OCI-M2 (cell line): Measurements from ENCODE around the gene COL4A2.

Experiments
- DNase-seq: peaks from one replicate; lab custom pipeline; 2025; ENCODE audit not compliant: unreplicated experiment; lab: John Stamatoyannopoulos, UW

The COL4A2 gene

GRCh38 chr13:110289661-110290060, 17.4 kb upstream of the COL4A2 start:
- no peak for DNase-seq

- DNase-seq = no peak
These were observed 16.9 kb upstream of the COL4A2 start for GRCh38 chr13:110290153-110290552.

- no peak for DNase-seq
These were observed 16.3 kb upstream of the COL4A2 start for GRCh38 chr13:110290826-110291225.

- DNase-seq = no peak
These were observed 15.8 kb upstream of the COL4A2 start for GRCh38 chr13:110291286-110291685.

GRCh38 chr13:110293037-110293436, 14.0 kb upstream of the COL4A2 start:
- no peak for DNase-seq

- no peak for DNase-seq
These were observed 13.4 kb upstream of the COL4A2 start for GRCh38 chr13:110293649-110294048.

GRCh38 chr13:110294146-110294545, 12.9 kb upstream of the COL4A2 start:
- no peak for DNase-seq

GRCh38 chr13:110294622-110295021, 12.5 kb upstream of the COL4A2 start:
- DNase-seq = no peak

GRCh38 chr13:110297011-110297410, 10.1 kb upstream of the COL4A2 start:
- DNase-seq = no peak

- DNase-seq = no peak
These were observed 9.1 kb upstream of the COL4A2 start for GRCh38 chr13:110297766-110298504.

- no peak for DNase-seq
These were observed 8.4 kb upstream of the COL4A2 start for GRCh38 chr13:110298505-110299282.

- DNase-seq = no peak
These were observed 7.7 kb upstream of the COL4A2 start for GRCh38 chr13:110299283-110299840.

GRCh38 chr13:110300090-110300815, 6.8 kb upstream of the COL4A2 start:
- DNase-seq = no peak

GRCh38 chr13:110301083-110301482, 6.0 kb upstream of the COL4A2 start:
- DNase-seq = no peak

GRCh38 chr13:110301606-110302553, 5.2 kb upstream of the COL4A2 start:
- no peak for DNase-seq

- DNase-seq = no peak
These were observed 4.1 kb upstream of the COL4A2 start for GRCh38 chr13:110302997-110303396.

GRCh38 chr13:110303644-110304043, 3.4 kb upstream of the COL4A2 start:
- DNase-seq = no peak

GRCh38 chr13:110304256-110304655, 2.8 kb upstream of the COL4A2 start:
- DNase-seq = no peak

GRCh38 chr13:110305001-110305400, 2.1 kb upstream of the COL4A2 start:
- no peak for DNase-seq

GRCh38 chr13:110305544-110305943, 1.5 kb upstream of the COL4A2 start:
- DNase-seq = no peak
